WTC11 (cell line): Measurements from ENCODE around the gene EEIG2. TPM values are rescaled to one million over a fixed set of nuclear protein-coding genes. Genes with fewer than 3 reads are reported as not detected.

ENCODE experiments used
- AR ChIP-seq: fragments of 250-450 bp; sonication (Bioruptor Pico); IDR thresholded peaks from 2 replicates; pipeline ENCODE4 v1.9.0; 2021; ENCODE audit warnings: mild to moderate bottlenecking
- ARID4B ChIP-seq: sonication (generic); formaldehyde crosslinking; IDR thresholded peaks from 2 replicates; pipeline ENCODE4 v1.8.0; 2023; ENCODE audit warnings: missing genetic modification reagents, mild to moderate bottlenecking, borderline replicate concordance
- ATF1 ChIP-seq: sonication (generic); formaldehyde crosslinking; IDR thresholded peaks from 2 replicates; pipeline ENCODE4 v1.8.1; 2023; ENCODE audit warnings: mild to moderate bottlenecking, moderate library complexity, missing genetic modification reagents
- CREB1 ChIP-seq: sonication (generic); formaldehyde crosslinking; IDR thresholded peaks from 2 replicates; pipeline ENCODE4 v1.8.0; 2023; ENCODE audit warnings: mild to moderate bottlenecking, missing genetic modification reagents
- E2F4 ChIP-seq: sonication (generic); formaldehyde crosslinking; IDR thresholded peaks from 2 replicates; pipeline ENCODE4 v1.8.1; 2022; ENCODE audit warnings: low read depth, mild to moderate bottlenecking, moderate library complexity, missing genetic modification reagents, borderline replicate concordance
- FOXK1 ChIP-seq: sonication (generic); formaldehyde crosslinking; IDR thresholded peaks from 2 replicates; pipeline ENCODE4 v1.8.0; 2022; ENCODE audit warnings: mild to moderate bottlenecking, moderate library complexity, missing genetic modification reagents
- FOXP1 ChIP-seq: sonication (generic); formaldehyde crosslinking; IDR thresholded peaks from 2 replicates; pipeline ENCODE4 v1.8.0; 2022; ENCODE audit warnings: missing genetic modification reagents, mild to moderate bottlenecking, moderate library complexity, borderline replicate concordance
- GABPB1 ChIP-seq: sonication (generic); formaldehyde crosslinking; IDR thresholded peaks from 2 replicates; pipeline ENCODE4 v1.8.1; 2023; ENCODE audit warnings: mild to moderate bottlenecking, missing genetic modification reagents
- GRHL2 ChIP-seq: fragments of 250-450 bp; sonication (Bioruptor Pico); IDR thresholded peaks from 2 replicates; pipeline ENCODE4 v1.8.0; 2022; ENCODE audit warnings: mild to moderate bottlenecking, moderate library complexity; ENCODE audit not compliant: insufficient replicate concordance, severe bottlenecking
- GTF2I ChIP-seq: fragments of 250-450 bp; sonication (Bioruptor Pico); conservative IDR thresholded peaks from 2 replicates; pipeline ENCODE4 v1.4.0; 2021; ENCODE audit warnings: mild to moderate bottlenecking
- KAT7 ChIP-seq: sonication (generic); formaldehyde crosslinking; IDR thresholded peaks from 2 replicates; pipeline ENCODE4 v1.8.1; 2023; ENCODE audit warnings: missing genetic modification reagents, mild to moderate bottlenecking, borderline replicate concordance
- NFE2L1 ChIP-seq: sonication (generic); formaldehyde crosslinking; IDR thresholded peaks from 2 replicates; pipeline ENCODE4 v1.8.1; 2023; ENCODE audit warnings: missing genetic modification reagents
- NR1H2 ChIP-seq: sonication (generic); formaldehyde crosslinking; IDR thresholded peaks from 2 replicates; pipeline ENCODE4 v1.9.0; 2021; ENCODE audit warnings: mild to moderate bottlenecking, moderate library complexity, missing genetic modification reagents
- RELA ChIP-seq: sonication (generic); formaldehyde crosslinking; IDR thresholded peaks from 2 replicates; pipeline ENCODE4 v1.8.1; 2022; ENCODE audit warnings: missing genetic modification reagents, mild to moderate bottlenecking, borderline replicate concordance
- SMAD4 ChIP-seq: sonication (generic); formaldehyde crosslinking; IDR thresholded peaks from 2 replicates; pipeline ENCODE4 v1.8.0; 2022; ENCODE audit warnings: mild to moderate bottlenecking, missing genetic modification reagents
- SP1 ChIP-seq: sonication (generic); formaldehyde crosslinking; conservative IDR thresholded peaks from 2 replicates; pipeline ENCODE4 v1.8.1; 2022; ENCODE audit warnings: missing genetic modification reagents
- TEAD1 ChIP-seq: sonication (generic); formaldehyde crosslinking; IDR thresholded peaks from 2 replicates; pipeline ENCODE4 v1.8.0; 2022; ENCODE audit warnings: mild to moderate bottlenecking, missing genetic modification reagents
- ZBTB43 ChIP-seq: sonication (generic); formaldehyde crosslinking; IDR thresholded peaks from 2 replicates; pipeline ENCODE4 v1.8.1; 2023; ENCODE audit warnings: mild to moderate bottlenecking, missing genetic modification reagents
- ZNF138 ChIP-seq: sonication (generic); formaldehyde crosslinking; conservative IDR thresholded peaks from 2 replicates; pipeline ENCODE4 v1.8.1; 2022; ENCODE audit warnings: mild to moderate bottlenecking, moderate library complexity, missing genetic modification reagents
- ZNF232 ChIP-seq: sonication (generic); formaldehyde crosslinking; IDR thresholded peaks from 2 replicates; pipeline ENCODE4 v1.8.0; 2022; ENCODE audit warnings: mild to moderate bottlenecking, missing genetic modification reagents
- ZNF423 ChIP-seq: fragments of 250-450 bp; sonication (Bioruptor Pico); IDR thresholded peaks from 2 replicates; pipeline ENCODE4 v2.1.2; 2022; ENCODE audit warnings: mild to moderate bottlenecking, moderate library complexity
- ZNF532 ChIP-seq: fragments of 250-450 bp; sonication (Bioruptor Pico); IDR thresholded peaks from 2 replicates; pipeline ENCODE4 v1.9.0; 2021; ENCODE audit warnings: mild to moderate bottlenecking, borderline replicate concordance
- ZSCAN18 ChIP-seq: fragments of 250-450 bp; sonication (Bioruptor Pico); IDR thresholded peaks from 2 replicates; pipeline ENCODE4 v2.1.2; 2022; ENCODE audit warnings: mild to moderate bottlenecking, moderate library complexity
- total RNA-seq: library from RNA; stranded (reverse); gene quantifications from 3 replicates; pipeline ENCODE4 v1.2.3, GENCODE V29; 2021

Gene EEIG2
- total RNA-seq, 1 experiment from 2014 or later = 65.7 TPM

- TF ChIP-seq ARID4B (CRISPR knock-in tag) (no peak), ZNF232 (CRISPR knock-in tag) (no peak), ZNF138 (CRISPR knock-in tag) (no peak), ZNF532 (no peak), SMAD4 (CRISPR knock-in tag) (no peak), SP1 (CRISPR knock-in tag) (peak; percentile 75), ZSCAN18 (CRISPR knock-in tag) (no peak), ZBTB43 (CRISPR knock-in tag) (no peak), CREB1 (CRISPR knock-in tag) (no peak), RELA (CRISPR knock-in tag) (no peak), GTF2I (CRISPR knock-in tag) (no peak), FOXK1 (CRISPR knock-in tag) (no peak), NR1H2 (CRISPR knock-in tag) (no peak), GRHL2 (no peak), AR (CRISPR knock-in tag) (no peak), TEAD1 (CRISPR knock-in tag) (no peak), NFE2L1 (CRISPR knock-in tag) (no peak), FOXP1 (CRISPR knock-in tag) (no peak), KAT7 (CRISPR knock-in tag) (no peak), ZNF423 (peak; percentile 34; the same call in 1 of the 2 replicates), E2F4 (CRISPR knock-in tag) (no peak), ATF1 (CRISPR knock-in tag) (no peak), GABPB1 (CRISPR knock-in tag) (no peak)
Measured at GRCh38 chr1:108559215-108560186, at the start of gene EEIG2 (continued).
